RWPE2 (cell line): ENCODE data around the gene ADAMTSL1.

ENCODE experiments used
- ATAC-seq: fragments of 200-7000 bp; cut with Tn5 transposase; 3 replicates; pipeline ENCODE4 v1.9.1; 2021; ENCODE audit warnings: low read depth
- DNase-seq: peaks from one replicate; pipeline ENCODE4 v3.0.0-alpha.2; 2020; ENCODE audit warnings: low spot score
- H3K27ac ChIP-seq: fragments of 450-650 bp; 2 replicates; pipeline ENCODE4 v1.5.1; 2017; ENCODE audit warnings: mild to moderate bottlenecking; ENCODE audit not compliant: poor library complexity, severe bottlenecking
- H3K27me3 ChIP-seq: fragments of 250-450 bp; sonication (Bioruptor Pico); 2 replicates; pipeline ENCODE4 v1.5.1; 2021; ENCODE audit warnings: mild to moderate bottlenecking, moderate library complexity; ENCODE audit not compliant: insufficient read depth, poor library complexity, severe bottlenecking
- H3K36me3 ChIP-seq: fragments of 250-450 bp; sonication (Bioruptor Pico); 2 replicates; pipeline ENCODE4 v1.5.1; 2020; ENCODE audit warnings: low read depth, mild to moderate bottlenecking, moderate library complexity
- H3K4me1 ChIP-seq: fragments of 250-450 bp; sonication (Bioruptor Pico); 2 replicates; pipeline ENCODE4 v1.5.1; 2021; ENCODE audit warnings: mild to moderate bottlenecking, moderate library complexity; ENCODE audit not compliant: insufficient read depth, poor library complexity, severe bottlenecking
- H3K4me3 ChIP-seq: fragments of 250-450 bp; sonication (Bioruptor Pico); 2 replicates; pipeline ENCODE4 v1.5.1; 2021; ENCODE audit warnings: mild to moderate bottlenecking, moderate library complexity; ENCODE audit not compliant: severe bottlenecking
- H3K9me3 ChIP-seq: fragments of 250-450 bp; sonication (Bioruptor Pico); 2 replicates; pipeline ENCODE4 v1.5.1; 2021; ENCODE audit warnings: mild to moderate bottlenecking, moderate library complexity; ENCODE audit not compliant: severe bottlenecking
- CTCF ChIP-seq: fragments of 450-650 bp; IDR thresholded peaks from one replicate; pipeline ENCODE4 v1.5.1; 2017; ENCODE audit warnings: mild to moderate bottlenecking, moderate library complexity; ENCODE audit not compliant: poor library complexity, severe bottlenecking

ADAMTSL1 gene

GRCh38 chr9:18739127-18739526, 265.2 kb downstream of the ADAMTSL1 start:
- H3K4me1 ChIP-seq = no peaks in the 10 kb centered on the region
- ATAC-seq (no peak), DNase-seq (no peak)
- no peaks in the 10 kb centered on the region for H3K27me3 ChIP-seq
- H3K9me3 ChIP-seq = no peaks in the 10 kb centered on the region
- no peak for TF ChIP-seq CTCF
- no peaks in the 10 kb centered on the region for H3K36me3 ChIP-seq
- H3K4me3 ChIP-seq = no peak overlapping the region
- no peak overlapping the region for H3K27ac ChIP-seq

- Histone ChIP-seq H3K27me3 (no peaks in the 10 kb centered on the region), H3K27ac (no peak overlapping the region), H3K4me1 (no peaks in the 10 kb centered on the region), H3K4me3 (no peak overlapping the region), H3K9me3 (no peaks in the 10 kb centered on the region), H3K36me3 (no peaks in the 10 kb centered on the region)
- no peak for TF ChIP-seq CTCF
- ATAC-seq (no peak), DNase-seq (no peak)
Measured at GRCh38 chr9:18739641-18740318, 265.8 kb downstream of the ADAMTSL1 start.

- ATAC-seq = no peak
- Histone ChIP-seq H3K9me3 (no peaks in the 10 kb centered on the region), H3K4me1 (no peaks in the 10 kb centered on the region), H3K4me3 (no peak overlapping the region), H3K27me3 (no peaks in the 10 kb centered on the region), H3K27ac (no peak overlapping the region), H3K36me3 (no peaks in the 10 kb centered on the region)
- no peak for TF ChIP-seq CTCF
- DNase-seq = no peak
Measured at GRCh38 chr9:18741359-18741758, 267.4 kb downstream of the ADAMTSL1 start.

GRCh38 chr9:18741945-18742344, 268.0 kb downstream of the ADAMTSL1 start:
- H3K36me3 ChIP-seq = no peaks in the 10 kb centered on the region
- TF ChIP-seq CTCF = no peak
- ATAC-seq = no peak

GRCh38 chr9:18743421-18743820, 269.5 kb downstream of the ADAMTSL1 start:
- H3K27ac ChIP-seq = no peak overlapping the region

More at GRCh38 chr9:18741945-18742344, 268.0 kb downstream of the ADAMTSL1 start:
- no peaks in the 10 kb centered on the region for H3K27me3 ChIP-seq
- H3K27ac ChIP-seq = no peak overlapping the region
- H3K4me1 ChIP-seq = no peaks in the 10 kb centered on the region
- H3K4me3 ChIP-seq = no peak overlapping the region
- DNase-seq = no peak
- H3K9me3 ChIP-seq = no peaks in the 10 kb centered on the region

More at GRCh38 chr9:18743421-18743820, 269.5 kb downstream of the ADAMTSL1 start:
- no peaks in the 10 kb centered on the region for H3K4me1 ChIP-seq
- H3K4me3 ChIP-seq = no peak overlapping the region
- no peaks in the 10 kb centered on the region for H3K27me3 ChIP-seq
- TF ChIP-seq CTCF = no peak
- no peaks in the 10 kb centered on the region for H3K36me3 ChIP-seq
- H3K9me3 ChIP-seq = no peaks in the 10 kb centered on the region
- ATAC-seq = no peak
- DNase-seq = no peak
